H1 (cell line): ENCODE measurements around the gene GALNT12. TPM values are rescaled to one million over a fixed set of nuclear protein-coding genes. Genes with fewer than 3 reads are reported as not detected.

Experiments
- BACH1 ChIP-seq: IDR thresholded peaks from 2 replicates; pipeline ENCODE4 v1.6.1; 2012; ENCODE audit warnings: low read length, improper control_type of control experiment
- JUN ChIP-seq: IDR thresholded peaks from 2 replicates; pipeline ENCODE4 v1.6.1; 2011; ENCODE audit warnings: low read depth, mild to moderate bottlenecking, improper control_type of control experiment, low read length
- KDM5A ChIP-seq: fragments of 200-600 bp; IDR thresholded peaks from 2 replicates; pipeline ENCODE4 v1.7.1; 2012; ENCODE audit warnings: mild to moderate bottlenecking, low read length, inconsistent platforms, mixed read lengths
- MAFK ChIP-seq: IDR thresholded peaks from 2 replicates; pipeline ENCODE4 v1.6.1; 2012; ENCODE audit warnings: low read depth, mild to moderate bottlenecking, improper control_type of control experiment, low read length
- RNF2 ChIP-seq: fragments of 200-900, 300-1000 bp; sonication (generic); IDR thresholded peaks from 2 replicates; pipeline ENCODE4 v1.7.1; 2016; ENCODE audit warnings: borderline replicate concordance, low read depth, mild to moderate bottlenecking, antibody characterized with exemption, low read length; ENCODE audit not compliant: poor library complexity, severe bottlenecking; ENCODE audit errors: missing control alignments
- RXRA ChIP-seq: IDR thresholded peaks from 2 replicates; pipeline ENCODE4 v1.6.1; 2011; ENCODE audit warnings: low read depth, mild to moderate bottlenecking, low read length, moderate library complexity; ENCODE audit not compliant: insufficient read depth
- SAP30 ChIP-seq: fragments of 300-600 bp; sonication (generic); IDR thresholded peaks from 2 replicates; pipeline ENCODE4 v1.7.1; 2012; ENCODE audit warnings: low read length, moderate library complexity, mild to moderate bottlenecking, inconsistent platforms; ENCODE audit not compliant: insufficient read depth, insufficient replicate concordance
- SP4 ChIP-seq: IDR thresholded peaks from 2 replicates; pipeline ENCODE4 v1.6.1; 2012; ENCODE audit warnings: low read length, inconsistent platforms
- SRF ChIP-seq: IDR thresholded peaks from 2 replicates; pipeline ENCODE4 v1.6.1; 2011; ENCODE audit warnings: mild to moderate bottlenecking, low read depth, low read length, moderate library complexity
- polyA plus RNA-seq, 7 experiments: library from polyadenylated mRNA; depleted of rRNA in 3 of 7; stranded (reverse) in 5 of 7; unstranded in 2 of 7; fragments of >200 nt in 5 of 7; fragments of 200-250 nt in 2 of 7; gene quantifications; 1 replicate in 5 of 7; 2 replicates in 1 of 7; 4 replicates in 1 of 7; pipeline versions ENCODE4 v1.2.1 to v1.2.3, GENCODE V29; 2011 to 2013; ENCODE audit warnings: missing spikeins in 2 of 7, mixed read lengths in 2 of 7
- total RNA-seq: library from RNA; stranded (reverse); fragmentation: NEBNext Ultra II Directional; extraction: Animal tissue kit (Norgen Biotek cat#: 25700); gene quantifications from 2 replicates; pipeline ENCODE4 v1.2.1, GENCODE V29; 2021
- TF ChIP-seq, protein P1 (sequence below): fragments of 300-600 bp; sonication (generic); IDR thresholded peaks from 2 replicates; pipeline ENCODE4 v1.7.1; 2012; ENCODE audit warnings: low read length, moderate library complexity, mild to moderate bottlenecking, inconsistent platforms; ENCODE audit not compliant: insufficient replicate concordance
- TF ChIP-seq, protein P2 (sequence below): IDR thresholded peaks from 2 replicates; pipeline ENCODE4 v1.6.1; 2012; ENCODE audit warnings: inconsistent platforms

GALNT12 gene
- total and polyA plus RNA-seq, 2 of the 8 experiments (the other 6 are each of a cell fraction or from before 2014, with no cell fraction given) = 16.2 to 19.6 TPM

DNA sequence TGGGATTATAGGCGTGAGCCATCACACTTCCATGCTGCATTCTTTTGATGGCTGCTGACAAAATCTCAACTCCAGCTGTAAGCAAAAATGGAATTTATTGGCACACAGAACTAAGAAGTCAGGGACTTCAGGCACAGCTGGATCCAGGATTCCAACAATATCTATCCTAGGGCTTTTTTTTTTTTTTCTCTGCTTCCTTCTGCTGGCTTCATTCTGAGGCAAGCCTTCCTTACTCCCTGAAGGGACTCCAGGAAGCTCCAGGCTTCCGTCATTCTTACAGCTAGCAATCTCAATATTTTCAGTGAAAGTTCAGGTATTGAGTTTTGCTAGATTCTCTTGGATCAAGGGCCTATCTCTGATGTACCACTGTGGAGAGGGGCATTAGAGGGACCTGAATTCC lies 66.1 kb downstream of the GALNT12 start (continued):
- TF ChIP-seq, protein P1, sequence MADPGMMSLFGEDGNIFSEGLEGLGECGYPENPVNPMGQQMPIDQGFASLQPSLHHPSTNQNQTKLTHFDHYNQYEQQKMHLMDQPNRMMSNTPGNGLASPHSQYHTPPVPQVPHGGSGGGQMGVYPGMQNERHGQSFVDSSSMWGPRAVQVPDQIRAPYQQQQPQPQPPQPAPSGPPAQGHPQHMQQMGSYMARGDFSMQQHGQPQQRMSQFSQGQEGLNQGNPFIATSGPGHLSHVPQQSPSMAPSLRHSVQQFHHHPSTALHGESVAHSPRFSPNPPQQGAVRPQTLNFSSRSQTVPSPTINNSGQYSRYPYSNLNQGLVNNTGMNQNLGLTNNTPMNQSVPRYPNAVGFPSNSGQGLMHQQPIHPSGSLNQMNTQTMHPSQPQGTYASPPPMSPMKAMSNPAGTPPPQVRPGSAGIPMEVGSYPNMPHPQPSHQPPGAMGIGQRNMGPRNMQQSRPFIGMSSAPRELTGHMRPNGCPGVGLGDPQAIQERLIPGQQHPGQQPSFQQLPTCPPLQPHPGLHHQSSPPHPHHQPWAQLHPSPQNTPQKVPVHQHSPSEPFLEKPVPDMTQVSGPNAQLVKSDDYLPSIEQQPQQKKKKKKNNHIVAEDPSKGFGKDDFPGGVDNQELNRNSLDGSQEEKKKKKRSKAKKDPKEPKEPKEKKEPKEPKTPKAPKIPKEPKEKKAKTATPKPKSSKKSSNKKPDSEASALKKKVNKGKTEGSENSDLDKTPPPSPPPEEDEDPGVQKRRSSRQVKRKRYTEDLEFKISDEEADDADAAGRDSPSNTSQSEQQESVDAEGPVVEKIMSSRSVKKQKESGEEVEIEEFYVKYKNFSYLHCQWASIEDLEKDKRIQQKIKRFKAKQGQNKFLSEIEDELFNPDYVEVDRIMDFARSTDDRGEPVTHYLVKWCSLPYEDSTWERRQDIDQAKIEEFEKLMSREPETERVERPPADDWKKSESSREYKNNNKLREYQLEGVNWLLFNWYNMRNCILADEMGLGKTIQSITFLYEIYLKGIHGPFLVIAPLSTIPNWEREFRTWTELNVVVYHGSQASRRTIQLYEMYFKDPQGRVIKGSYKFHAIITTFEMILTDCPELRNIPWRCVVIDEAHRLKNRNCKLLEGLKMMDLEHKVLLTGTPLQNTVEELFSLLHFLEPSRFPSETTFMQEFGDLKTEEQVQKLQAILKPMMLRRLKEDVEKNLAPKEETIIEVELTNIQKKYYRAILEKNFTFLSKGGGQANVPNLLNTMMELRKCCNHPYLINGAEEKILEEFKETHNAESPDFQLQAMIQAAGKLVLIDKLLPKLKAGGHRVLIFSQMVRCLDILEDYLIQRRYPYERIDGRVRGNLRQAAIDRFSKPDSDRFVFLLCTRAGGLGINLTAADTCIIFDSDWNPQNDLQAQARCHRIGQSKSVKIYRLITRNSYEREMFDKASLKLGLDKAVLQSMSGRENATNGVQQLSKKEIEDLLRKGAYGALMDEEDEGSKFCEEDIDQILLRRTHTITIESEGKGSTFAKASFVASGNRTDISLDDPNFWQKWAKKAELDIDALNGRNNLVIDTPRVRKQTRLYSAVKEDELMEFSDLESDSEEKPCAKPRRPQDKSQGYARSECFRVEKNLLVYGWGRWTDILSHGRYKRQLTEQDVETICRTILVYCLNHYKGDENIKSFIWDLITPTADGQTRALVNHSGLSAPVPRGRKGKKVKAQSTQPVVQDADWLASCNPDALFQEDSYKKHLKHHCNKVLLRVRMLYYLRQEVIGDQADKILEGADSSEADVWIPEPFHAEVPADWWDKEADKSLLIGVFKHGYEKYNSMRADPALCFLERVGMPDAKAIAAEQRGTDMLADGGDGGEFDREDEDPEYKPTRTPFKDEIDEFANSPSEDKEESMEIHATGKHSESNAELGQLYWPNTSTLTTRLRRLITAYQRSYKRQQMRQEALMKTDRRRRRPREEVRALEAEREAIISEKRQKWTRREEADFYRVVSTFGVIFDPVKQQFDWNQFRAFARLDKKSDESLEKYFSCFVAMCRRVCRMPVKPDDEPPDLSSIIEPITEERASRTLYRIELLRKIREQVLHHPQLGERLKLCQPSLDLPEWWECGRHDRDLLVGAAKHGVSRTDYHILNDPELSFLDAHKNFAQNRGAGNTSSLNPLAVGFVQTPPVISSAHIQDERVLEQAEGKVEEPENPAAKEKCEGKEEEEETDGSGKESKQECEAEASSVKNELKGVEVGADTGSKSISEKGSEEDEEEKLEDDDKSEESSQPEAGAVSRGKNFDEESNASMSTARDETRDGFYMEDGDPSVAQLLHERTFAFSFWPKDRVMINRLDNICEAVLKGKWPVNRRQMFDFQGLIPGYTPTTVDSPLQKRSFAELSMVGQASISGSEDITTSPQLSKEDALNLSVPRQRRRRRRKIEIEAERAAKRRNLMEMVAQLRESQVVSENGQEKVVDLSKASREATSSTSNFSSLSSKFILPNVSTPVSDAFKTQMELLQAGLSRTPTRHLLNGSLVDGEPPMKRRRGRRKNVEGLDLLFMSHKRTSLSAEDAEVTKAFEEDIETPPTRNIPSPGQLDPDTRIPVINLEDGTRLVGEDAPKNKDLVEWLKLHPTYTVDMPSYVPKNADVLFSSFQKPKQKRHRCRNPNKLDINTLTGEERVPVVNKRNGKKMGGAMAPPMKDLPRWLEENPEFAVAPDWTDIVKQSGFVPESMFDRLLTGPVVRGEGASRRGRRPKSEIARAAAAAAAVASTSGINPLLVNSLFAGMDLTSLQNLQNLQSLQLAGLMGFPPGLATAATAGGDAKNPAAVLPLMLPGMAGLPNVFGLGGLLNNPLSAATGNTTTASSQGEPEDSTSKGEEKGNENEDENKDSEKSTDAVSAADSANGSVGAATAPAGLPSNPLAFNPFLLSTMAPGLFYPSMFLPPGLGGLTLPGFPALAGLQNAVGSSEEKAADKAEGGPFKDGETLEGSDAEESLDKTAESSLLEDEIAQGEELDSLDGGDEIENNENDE = no peak
- TF ChIP-seq SRF (no peak), RXRA (no peak), MAFK (no peak), JUN (no peak), SP4 (no peak), KDM5A (no peak), RNF2 (no peak), SAP30 (no peak), BACH1 (no peak)
- TF ChIP-seq, protein P2, sequence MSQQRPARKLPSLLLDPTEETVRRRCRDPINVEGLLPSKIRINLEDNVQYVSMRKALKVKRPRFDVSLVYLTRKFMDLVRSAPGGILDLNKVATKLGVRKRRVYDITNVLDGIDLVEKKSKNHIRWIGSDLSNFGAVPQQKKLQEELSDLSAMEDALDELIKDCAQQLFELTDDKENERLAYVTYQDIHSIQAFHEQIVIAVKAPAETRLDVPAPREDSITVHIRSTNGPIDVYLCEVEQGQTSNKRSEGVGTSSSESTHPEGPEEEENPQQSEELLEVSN = no peak
